Measurements from ENCODE around the gene CCSAP. TPM values are rescaled to one million over a fixed set of nuclear protein-coding genes. Genes with fewer than 3 reads are reported as not detected.

CCSAP gene
- total RNA-seq, 1 experiment from 2014 or later = 11.1 TPM

- no peak for DNase-seq
- Mint-ChIP-seq H3K9me3 (ENCODE audit: low read depth, unreplicated experiment) (peaks cover 2% of the 10 kb centered on the region), H3K27me3 (ENCODE audit: unreplicated experiment) (peaks cover 72% of the 10 kb centered on the region), H3K4me3 (ENCODE audit: low read depth, unreplicated experiment) (no peak overlapping the region), H3K4me1 (ENCODE audit: low read depth, unreplicated experiment) (no peaks in the 10 kb centered on the region), H3K36me3 (ENCODE audit: insufficient read depth, unreplicated experiment) (no peaks in the 10 kb centered on the region), H3K27ac (ENCODE audit: unreplicated experiment) (no peak overlapping the region)
- no TSS peak for BruUV-seq (replicated peaks)
- CTCF ChIA-PET = no interaction called here
- no peak for TF ChIP-seq CTCF (IDR thresholded peaks at IDR 0.05; ENCODE audit: unreplicated experiment)
- intact Hi-C loops (cut with micrococcal nuclease; ENCODE audit: unreplicated experiment) = no loop called here
Measured at GRCh38 chr1:229354226-229354625, 11.4 kb upstream of the CCSAP start.

DNA sequence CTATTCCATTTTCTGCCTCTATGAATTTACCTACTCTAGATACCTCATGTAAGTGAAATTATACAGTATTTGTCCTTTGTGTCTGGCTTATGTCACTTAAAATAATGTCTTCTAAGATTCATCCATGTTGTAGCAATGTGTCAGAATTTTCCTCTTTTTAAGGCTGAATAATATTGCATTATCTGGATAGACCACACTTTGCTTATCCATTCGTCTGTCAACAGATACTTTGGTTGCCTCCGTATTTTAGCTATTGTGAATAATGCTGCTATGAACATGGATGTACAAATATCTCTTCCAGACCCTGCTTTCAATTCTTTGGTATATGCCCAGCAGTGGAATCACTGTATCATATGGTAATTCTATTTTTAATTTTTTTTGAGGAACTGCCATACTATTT is 10.1 kb upstream of the CCSAP start:
- intact Hi-C loops (cut with micrococcal nuclease; ENCODE audit: unreplicated experiment) = no loop called here
- Mint-ChIP-seq H3K27ac (ENCODE audit: unreplicated experiment) (no peak overlapping the region), H3K4me3 (ENCODE audit: low read depth, unreplicated experiment) (no peak overlapping the region), H3K27me3 (ENCODE audit: unreplicated experiment) (peaks cover 61% of the 10 kb centered on the region), H3K4me1 (ENCODE audit: low read depth, unreplicated experiment) (no peaks in the 10 kb centered on the region), H3K9me3 (ENCODE audit: low read depth, unreplicated experiment) (peaks cover 2% of the 10 kb centered on the region), H3K36me3 (ENCODE audit: insufficient read depth, unreplicated experiment) (no peaks in the 10 kb centered on the region)
- no peak for TF ChIP-seq CTCF (IDR thresholded peaks at IDR 0.05; ENCODE audit: unreplicated experiment)
- BruUV-seq (replicated peaks) = no TSS peak
- DNase-seq = no peak
- CTCF ChIA-PET = no interaction called here

- BruUV-seq (replicated peaks) = no TSS peak
- no peak for TF ChIP-seq CTCF (IDR thresholded peaks at IDR 0.05; ENCODE audit: unreplicated experiment)
- DNase-seq = no peak
- no peak overlapping the region for H3K4me3 Mint-ChIP-seq (ENCODE audit: low read depth, unreplicated experiment)
- intact Hi-C loops (cut with micrococcal nuclease; ENCODE audit: unreplicated experiment) = no loop called here
- no peaks in the 10 kb centered on the region for H3K36me3 Mint-ChIP-seq (ENCODE audit: insufficient read depth, unreplicated experiment)
- CTCF ChIA-PET = interaction anchor here (0.6 kb wide), 1 partner anchor 70 kb away, joined by 3 read pairs; no protein-coding TSS in a partner anchor
- no peak overlapping the region for H3K27ac Mint-ChIP-seq (ENCODE audit: unreplicated experiment)
- H3K27me3 Mint-ChIP-seq (ENCODE audit: unreplicated experiment) = peaks cover 69% of the 10 kb centered on the region
- peaks cover 4% of the 10 kb centered on the region for H3K9me3 Mint-ChIP-seq (ENCODE audit: low read depth, unreplicated experiment)
- H3K4me1 Mint-ChIP-seq (ENCODE audit: low read depth, unreplicated experiment) = no peaks in the 10 kb centered on the region
Measured at GRCh38 chr1:229349463-229350385, 6.9 kb upstream of the CCSAP start.

- Mint-ChIP-seq H3K27ac (ENCODE audit: unreplicated experiment) (no peak overlapping the region), H3K4me3 (ENCODE audit: low read depth, unreplicated experiment) (no peak overlapping the region), H3K9me3 (ENCODE audit: low read depth, unreplicated experiment) (peaks cover 2% of the 10 kb centered on the region), H3K36me3 (ENCODE audit: insufficient read depth, unreplicated experiment) (peaks cover 12% of the 10 kb centered on the region), H3K27me3 (ENCODE audit: unreplicated experiment) (peaks cover 67% of the 10 kb centered on the region), H3K4me1 (ENCODE audit: low read depth, unreplicated experiment) (peaks cover 8% of the 10 kb centered on the region)
- BruUV-seq (replicated peaks) = no TSS peak
- CTCF ChIA-PET = no interaction called here
- no peak for DNase-seq
- no peak for TF ChIP-seq CTCF (IDR thresholded peaks at IDR 0.05; ENCODE audit: unreplicated experiment)
- intact Hi-C loops (cut with micrococcal nuclease; ENCODE audit: unreplicated experiment) = no loop called here
Measured at GRCh38 chr1:229347528-229347927, 4.7 kb upstream of the CCSAP start.
